A204.1 (cell line): ENCODE measurements around the gene INPP5F.

ENCODE experiments used
- FAIRE-seq: peaks from 2 replicates; lab custom pipeline; 2012; peaks lifted over from hg19 to GRCh38; lab: Jason Lieb, UNC

The INPP5F gene

GRCh38 chr10:119817991-119818888, 92.4 kb downstream of the INPP5F start:
- no peak for FAIRE-seq

GRCh38 chr10:119818889-119819270, 93.0 kb downstream of the INPP5F start:
- FAIRE-seq = no peak

DNA sequence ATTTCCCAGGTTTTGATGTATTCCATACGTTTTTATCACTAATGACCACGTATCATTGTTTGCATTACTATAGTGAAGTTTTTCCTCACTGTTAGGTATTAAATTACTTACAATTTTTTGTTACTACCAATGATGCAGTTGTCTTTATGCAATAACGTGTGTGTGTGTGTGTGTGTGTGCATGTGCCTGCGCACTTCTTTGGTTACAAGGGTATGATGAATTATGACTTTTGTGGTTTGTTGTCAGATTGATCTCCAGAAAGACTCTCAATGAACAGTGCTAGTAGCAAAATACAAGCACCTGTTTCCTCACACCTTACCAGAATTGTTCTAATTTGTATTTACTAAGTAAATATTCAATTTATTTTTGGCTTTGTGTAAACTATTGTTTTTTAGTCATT, 95.3 kb downstream of the INPP5F start:
- FAIRE-seq = no peak

GRCh38 chr10:119824299-119824698, 98.4 kb downstream of the INPP5F start:
- no peak for FAIRE-seq

DNA sequence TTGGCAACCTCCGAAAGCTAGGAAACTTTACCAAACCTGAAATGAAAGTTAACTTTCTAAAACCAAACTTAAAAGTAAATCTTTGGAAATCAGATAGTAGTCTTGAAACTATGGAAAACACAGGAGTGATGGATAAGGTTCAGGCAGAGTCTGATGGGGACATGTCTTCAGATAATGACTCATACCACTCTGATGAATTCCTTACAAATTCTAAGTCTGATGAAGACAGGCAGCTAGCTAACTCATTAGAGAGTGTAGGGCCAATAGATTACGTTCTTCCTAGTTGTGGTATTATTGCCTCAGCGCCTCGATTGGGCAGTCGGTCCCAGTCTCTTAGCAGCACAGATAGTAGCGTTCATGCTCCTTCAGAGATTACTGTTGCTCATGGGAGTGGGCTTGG, 100.9 kb downstream of the INPP5F start:
- no peak for FAIRE-seq

GRCh38 chr10:119827430-119827829, 101.6 kb downstream of the INPP5F start:
- FAIRE-seq = no peak

DNA sequence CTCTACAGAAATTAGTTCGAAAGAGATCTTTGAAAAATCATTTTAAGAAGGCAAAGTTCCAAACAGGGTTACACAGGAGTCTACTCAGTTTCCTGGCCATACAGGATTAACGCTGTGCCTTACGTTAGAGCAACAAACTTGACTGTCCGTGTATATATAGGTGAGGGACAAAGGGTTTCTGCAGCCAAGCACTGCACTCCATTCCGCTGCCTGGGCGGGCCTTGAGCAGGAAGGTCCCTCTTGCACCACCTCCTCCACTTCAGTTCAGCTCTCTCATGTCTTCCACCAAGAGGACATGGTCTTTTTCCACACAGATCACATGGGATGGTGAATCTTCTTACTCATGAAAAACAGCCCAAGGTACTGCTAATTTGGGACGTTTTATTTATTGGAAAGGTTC, 103.6 kb downstream of the INPP5F start:
- no peak for FAIRE-seq

DNA sequence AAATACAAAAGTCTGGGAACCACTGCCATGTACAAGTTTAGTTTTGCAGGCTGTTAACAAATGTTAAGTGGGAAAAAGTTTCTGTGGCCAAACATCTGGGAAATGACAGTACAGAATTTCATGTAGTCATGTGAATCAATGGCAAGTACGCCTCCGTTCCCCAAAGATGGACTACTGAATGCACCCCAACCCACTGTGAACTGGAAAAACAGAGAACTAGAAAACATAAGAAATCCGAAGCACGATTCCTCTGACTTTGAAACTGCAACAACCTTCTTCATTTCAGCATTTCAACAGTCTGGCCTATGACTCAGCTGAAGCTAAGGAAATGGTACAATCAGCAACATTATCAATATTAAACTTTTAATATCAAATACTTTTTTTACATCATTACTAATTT, 105.0 kb downstream of the INPP5F start:
- FAIRE-seq = no peak

GRCh38 chr10:119831656-119832055, 105.8 kb downstream of the INPP5F start:
- FAIRE-seq = no peak

- FAIRE-seq = no peak
Measured at GRCh38 chr10:119832951-119833350, 107.1 kb downstream of the INPP5F start.

- FAIRE-seq = no peak
Measured at GRCh38 chr10:119834188-119834587, 108.3 kb downstream of the INPP5F start.

DNA sequence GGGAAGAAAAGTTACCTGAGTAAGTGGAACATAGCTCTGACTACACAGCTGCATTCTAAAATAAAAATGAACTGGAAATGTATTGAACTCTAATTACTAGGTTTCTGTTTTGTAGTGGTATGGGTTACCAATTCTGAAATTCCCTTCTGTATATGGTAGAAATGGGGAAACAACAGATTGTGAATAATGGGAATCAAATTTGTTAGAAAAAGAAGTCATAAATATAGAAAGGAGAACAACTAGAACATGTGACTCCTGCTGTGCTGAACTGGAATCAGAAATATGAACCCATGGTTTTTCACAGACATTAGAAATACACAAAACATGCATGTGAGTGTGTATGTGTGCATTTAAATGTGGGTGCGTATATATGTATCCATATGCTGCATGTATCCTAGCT, 119.8 kb downstream of the INPP5F start:
- FAIRE-seq = no peak

DNA sequence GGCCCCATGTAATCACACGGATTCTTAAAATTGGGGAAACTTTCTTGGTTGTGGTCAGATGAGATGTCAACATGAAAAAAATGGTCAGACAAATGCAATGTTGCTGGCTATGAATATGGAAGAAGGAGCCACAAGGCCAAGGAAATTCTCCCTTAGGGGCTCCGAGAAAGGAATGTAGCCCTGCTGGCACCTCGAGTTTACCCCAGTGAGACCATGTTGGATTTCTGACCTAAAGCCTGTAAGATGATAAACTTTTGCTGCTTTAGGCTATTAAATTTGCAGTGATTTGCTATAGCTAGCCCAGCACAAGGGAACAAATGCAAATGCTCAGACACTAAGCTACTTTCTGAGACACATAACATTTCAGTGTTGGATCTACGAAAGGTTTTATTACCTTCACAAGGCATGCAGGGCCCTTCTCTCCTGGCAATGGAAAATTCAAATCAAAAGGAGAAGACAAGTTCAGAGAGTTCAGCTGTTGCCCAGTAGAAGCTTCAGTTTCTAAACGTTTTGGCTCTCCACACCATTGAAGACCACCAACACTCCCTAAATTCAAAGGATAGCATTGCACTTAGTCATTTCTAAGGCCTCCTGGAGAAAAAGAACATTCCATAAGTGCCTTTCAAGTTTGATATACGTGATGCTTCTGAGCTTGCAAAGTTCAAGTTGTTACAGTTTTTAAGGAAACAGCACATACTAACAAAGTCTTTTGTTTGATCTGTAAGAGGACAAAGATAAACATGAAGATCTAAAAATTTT, 123.4 kb downstream of the INPP5F start:
- FAIRE-seq = no peak

DNA sequence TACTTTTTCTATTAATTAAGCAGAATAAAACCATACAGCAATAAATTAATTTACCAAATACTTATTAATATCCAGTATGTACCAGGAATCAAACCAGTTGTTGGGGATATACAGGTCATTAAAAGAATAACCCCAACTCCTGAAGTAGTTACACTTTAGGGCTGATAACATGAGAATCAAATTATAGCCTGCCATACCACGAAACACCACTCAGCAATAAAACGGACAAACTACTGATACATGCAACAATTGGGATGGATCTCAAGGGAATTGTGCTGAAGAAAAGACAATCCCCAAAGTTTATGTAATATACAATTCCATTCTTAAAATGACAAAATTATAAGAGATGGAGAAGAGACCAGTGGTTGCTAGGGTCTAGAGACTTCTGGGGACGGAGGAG, 124.1 kb downstream of the INPP5F start:
- FAIRE-seq = no peak

GRCh38 chr10:119852277-119852676, 126.4 kb downstream of the INPP5F start:
- no peak for FAIRE-seq

GRCh38 chr10:119852822-119853221, 127.0 kb downstream of the INPP5F start:
- FAIRE-seq = no peak

DNA sequence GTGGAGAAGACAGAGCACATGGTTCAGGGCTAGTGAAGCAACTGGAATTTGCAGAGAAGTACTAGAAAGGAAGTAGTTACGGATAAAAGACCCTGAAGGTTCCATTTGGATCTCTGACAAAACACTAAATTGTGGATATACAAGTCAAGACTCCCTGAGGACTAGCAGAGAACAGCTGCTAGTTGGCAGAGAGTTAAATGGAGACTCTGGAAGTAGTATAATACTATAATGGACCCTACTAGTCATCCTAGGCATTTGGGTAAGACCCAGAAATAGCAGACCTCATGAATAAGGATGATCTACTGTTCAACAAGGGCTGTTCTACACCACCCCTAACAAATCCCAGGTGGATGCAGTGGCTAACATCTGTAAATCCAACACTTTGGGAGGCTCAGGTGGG, 127.7 kb downstream of the INPP5F start:
- FAIRE-seq = no peak

DNA sequence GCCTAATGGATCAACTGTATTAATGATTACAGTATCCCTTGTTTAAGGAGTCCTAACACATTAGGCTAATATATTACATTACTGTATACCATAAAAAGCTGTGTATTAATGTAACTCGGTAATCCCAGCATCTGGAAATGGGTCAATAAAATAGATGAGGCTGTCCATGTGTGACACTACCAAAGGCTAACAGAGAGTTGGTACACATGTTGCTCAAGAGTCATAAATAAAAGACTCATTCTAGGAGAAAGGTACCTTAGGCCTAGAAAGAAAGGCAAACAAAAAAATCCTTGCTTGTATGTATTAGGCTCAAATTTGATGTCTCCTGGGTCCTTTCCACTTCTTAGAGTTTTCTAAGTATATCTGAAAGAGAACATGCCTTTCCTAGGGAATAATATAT, 132.2 kb downstream of the INPP5F start:
- no peak for FAIRE-seq

- FAIRE-seq = peak; percentile 98
Measured at GRCh38 chr10:119859420-119860258, 133.8 kb downstream of the INPP5F start.

DNA sequence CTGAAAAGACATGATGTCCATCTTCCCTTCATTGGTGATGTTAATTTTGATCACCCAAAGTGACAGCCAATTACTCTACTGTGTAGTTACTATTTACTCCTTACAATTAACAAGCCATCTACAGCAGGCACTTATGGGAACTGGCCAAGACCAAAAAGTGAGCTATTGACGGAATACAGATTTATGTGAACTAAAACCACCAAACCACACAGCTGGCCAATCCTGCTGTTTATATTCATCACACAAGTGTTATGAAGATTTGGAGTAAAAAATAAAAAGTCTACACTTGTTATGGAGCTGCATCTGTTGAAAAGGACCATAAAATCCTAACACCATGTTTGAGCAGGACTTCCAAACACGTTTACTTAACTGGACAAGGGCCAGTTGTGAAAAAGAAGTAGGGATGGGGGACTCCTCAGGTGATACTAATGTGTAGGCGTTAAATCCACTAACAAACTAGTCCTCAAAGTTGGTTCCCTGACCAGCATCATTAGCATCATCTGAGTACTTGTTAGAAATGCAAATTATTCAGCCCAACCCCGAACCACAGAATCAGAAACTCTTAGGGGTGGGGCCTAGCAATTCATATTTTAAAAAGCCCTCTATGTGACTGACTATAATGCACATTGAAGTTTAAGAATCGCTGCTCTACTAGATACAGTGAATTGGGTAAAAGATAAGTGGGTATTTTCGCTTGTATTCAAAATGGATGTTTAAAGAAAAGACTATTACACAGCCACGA, 135.2 kb downstream of the INPP5F start:
- FAIRE-seq = no peak

- no peak for FAIRE-seq
Measured at GRCh38 chr10:119862524-119862923, 136.7 kb downstream of the INPP5F start.
